HepG2 (cell line): ENCODE data around the gene G0S2.

Experiments
- HCFC1 ChIP-seq: fragments of 150-350 bp; IDR thresholded peaks from 2 replicates; pipeline ENCODE4 v1.6.1; 2014; ENCODE audit warnings: low read depth, low read length
- TAF1 ChIP-seq: sonication (generic); formaldehyde crosslinking; IDR thresholded peaks from 2 replicates; pipeline ENCODE4 v1.4.0; 2020; ENCODE audit warnings: missing genetic modification reagents
- ZNF143 ChIP-seq: sonication (generic); formaldehyde crosslinking; IDR thresholded peaks from 2 replicates; pipeline ENCODE4 v1.4.0; 2020; ENCODE audit warnings: missing genetic modification reagents

GRCh38 chr1:209647156-209647555, 28.1 kb upstream of the G0S2 start:
- no peak for TF ChIP-seq HCFC1
- no peak for TF ChIP-seq ZNF143 (CRISPR knock-in tag)
- TF ChIP-seq TAF1 (CRISPR knock-in tag) = no peak
